Measurements from ENCODE around the gene SBDS. TPM values are rescaled to one million over a fixed set of nuclear protein-coding genes. Genes with fewer than 3 reads are reported as not detected.
"Not testable (repeated sequence)": the region's sequence is repeated elsewhere in the genome, so short reads cannot be mapped to it uniquely, and the experiment has no call there.

The SBDS gene
- total RNA-seq, 1 experiment from 2014 or later = 37.8 TPM

DNA sequence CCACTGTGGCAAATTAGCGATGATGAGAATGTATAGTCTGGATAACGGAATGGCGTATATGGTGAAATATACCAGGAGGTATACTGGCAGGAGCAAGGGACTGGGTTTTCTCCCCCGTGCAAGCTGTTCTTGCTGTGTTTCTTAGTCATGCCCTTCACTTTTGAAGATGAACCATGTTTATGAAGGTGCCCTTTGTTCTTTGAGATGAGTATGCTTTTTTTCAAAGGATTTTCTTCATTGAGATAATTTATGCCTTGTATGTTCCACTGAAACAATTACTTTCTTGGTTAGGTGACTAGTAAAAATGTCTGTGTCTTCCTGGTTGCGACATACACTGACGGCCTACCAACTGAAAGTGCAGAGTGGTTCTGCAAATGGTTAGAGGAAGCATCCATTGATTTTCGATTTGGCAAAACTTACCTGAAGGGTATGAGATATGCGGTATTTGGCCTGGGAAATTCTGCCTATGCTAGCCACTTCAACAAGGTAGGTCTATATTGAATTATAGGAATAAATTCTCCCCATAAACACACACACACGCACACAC is 18.8 kb upstream of the SBDS start:
- H3K18ac ChIP-seq (ENCODE audit: insufficient read length, low read depth, low read length); H2BK15ac ChIP-seq (ENCODE audit: low read depth, low read length); H3K4me3 Mint-ChIP-seq; H3K23ac ChIP-seq (ENCODE audit: insufficient read length, low read depth, low read length); H4K20me1 ChIP-seq (ENCODE audit: control insufficient read depth, insufficient read depth, insufficient read length); H3K79me1 ChIP-seq (ENCODE audit: insufficient read depth, low read depth, low read length, poor library complexity, severe bottlenecking); H4K91ac ChIP-seq (ENCODE audit: insufficient read length, low read depth, low read length); H2BK120ac ChIP-seq (ENCODE audit: low read depth, low read length, poor library complexity, severe bottlenecking); H2BK20ac ChIP-seq (ENCODE audit: low read depth, low read length, poor library complexity, severe bottlenecking); H3K4me1 Mint-ChIP-seq; H3K56ac ChIP-seq (ENCODE audit: insufficient read length, low read depth, low read length); DNase-seq; H2AK5ac ChIP-seq (ENCODE audit: insufficient read length, low read length); H3K9me3 Mint-ChIP-seq; H3K27me3 Mint-ChIP-seq (ENCODE audit: low read depth); H3K27me3 ChIP-seq (ENCODE audit: insufficient read depth, low read length); H3K14ac ChIP-seq (ENCODE audit: insufficient read depth, low read length); H3K4me1 ChIP-seq (ENCODE audit: insufficient read depth, low read length); H4K5ac ChIP-seq (ENCODE audit: insufficient read length, low read depth, low read length); H3K27ac Mint-ChIP-seq; H3K79me2 ChIP-seq (ENCODE audit: insufficient read depth, low read length); H3K4me2 ChIP-seq (ENCODE audit: insufficient read depth, insufficient read length, low read length); H4K8ac ChIP-seq (replicated peaks; ENCODE audit: insufficient read length, low read depth, low read length); H3T11ph ChIP-seq (ENCODE audit: low read length); H3K27ac ChIP-seq (ENCODE audit: insufficient read length, low read depth, low read length); H3K9ac ChIP-seq (ENCODE audit: extremely low read depth, insufficient read length, low read length); H3K9me3 ChIP-seq (ENCODE audit: control insufficient read depth, low read depth, low read length); H2AFZ ChIP-seq (ENCODE audit: low read length); H3K23me2 ChIP-seq (ENCODE audit: insufficient read length, low read depth, low read length, poor library complexity, severe bottlenecking); H3K4ac ChIP-seq (ENCODE audit: low read depth, low read length); H2BK12ac ChIP-seq (ENCODE audit: insufficient read length, low read depth, low read length); H2BK5ac ChIP-seq (ENCODE audit: insufficient read length, low read length): not testable (repeated sequence)
- H3K36me3 Mint-ChIP-seq (ENCODE audit: insufficient read depth in 1 of 3, low read depth in 3 of 3) = peaks cover 22 to 68% (median 49%) of the 10 kb centered on the region in 3 experiments; a peak in 6 of 7 replicates
- no CpG with 5 or more reads among the region's 9 CpGs for WGBS (ENCODE audit: extremely low coverage, insufficient read length, low lambda C conversion rate)

DNA sequence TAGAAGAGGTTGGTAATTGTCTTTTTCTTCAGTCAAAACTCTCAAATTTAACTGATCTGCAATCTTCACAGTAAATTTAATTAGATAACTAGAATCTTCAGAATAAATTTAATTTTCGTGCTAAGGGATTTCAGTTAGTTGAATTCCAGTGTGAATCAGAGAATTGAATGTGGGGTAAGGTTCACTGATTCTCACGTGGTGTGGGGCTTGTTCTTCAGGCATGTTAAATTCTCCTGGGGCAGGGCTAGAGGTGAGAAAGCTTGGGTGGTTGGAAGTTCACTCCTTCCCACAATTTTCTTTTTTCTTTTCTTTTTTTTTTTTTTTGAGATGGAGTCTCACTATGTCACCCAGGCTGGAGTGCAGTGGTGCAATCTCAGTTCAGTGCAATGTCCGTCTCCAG is 14.3 kb upstream of the SBDS start:
- not testable (repeated sequence) for H3K14ac ChIP-seq (ENCODE audit: insufficient read depth, low read length); H3K9ac ChIP-seq (ENCODE audit: extremely low read depth, insufficient read length, low read length); H3K23ac ChIP-seq (ENCODE audit: insufficient read length, low read depth, low read length); H3K79me2 ChIP-seq (ENCODE audit: insufficient read depth, low read length); H3K4me2 ChIP-seq (ENCODE audit: insufficient read depth, insufficient read length, low read length); H3K18ac ChIP-seq (ENCODE audit: insufficient read length, low read depth, low read length); H2AFZ ChIP-seq (ENCODE audit: low read length); H2AK5ac ChIP-seq (ENCODE audit: insufficient read length, low read length); H4K20me1 ChIP-seq (ENCODE audit: control insufficient read depth, insufficient read depth, insufficient read length); H3K9me3 ChIP-seq (ENCODE audit: control insufficient read depth, low read depth, low read length); H3K27ac ChIP-seq (ENCODE audit: insufficient read length, low read depth, low read length); H3K4ac ChIP-seq (ENCODE audit: low read depth, low read length); H3K27me3 Mint-ChIP-seq (ENCODE audit: low read depth); H3K23me2 ChIP-seq (ENCODE audit: insufficient read length, low read depth, low read length, poor library complexity, severe bottlenecking); H2BK20ac ChIP-seq (ENCODE audit: low read depth, low read length, poor library complexity, severe bottlenecking); H3K27ac Mint-ChIP-seq; H4K91ac ChIP-seq (ENCODE audit: insufficient read length, low read depth, low read length); H2BK15ac ChIP-seq (ENCODE audit: low read depth, low read length); DNase-seq; H4K5ac ChIP-seq (ENCODE audit: insufficient read length, low read depth, low read length); H3K4me1 ChIP-seq (ENCODE audit: insufficient read depth, low read length); H3K4me1 Mint-ChIP-seq; H4K8ac ChIP-seq (replicated peaks; ENCODE audit: insufficient read length, low read depth, low read length); H3T11ph ChIP-seq (ENCODE audit: low read length); H3K79me1 ChIP-seq (ENCODE audit: insufficient read depth, low read depth, low read length, poor library complexity, severe bottlenecking); H3K9me3 Mint-ChIP-seq; H2BK12ac ChIP-seq (ENCODE audit: insufficient read length, low read depth, low read length); H3K4me3 Mint-ChIP-seq; H3K56ac ChIP-seq (ENCODE audit: insufficient read length, low read depth, low read length); H3K27me3 ChIP-seq (ENCODE audit: insufficient read depth, low read length); H2BK120ac ChIP-seq (ENCODE audit: low read depth, low read length, poor library complexity, severe bottlenecking); H2BK5ac ChIP-seq (ENCODE audit: insufficient read length, low read length)
- no CpG with 5 or more reads among the region's 3 CpGs for WGBS (ENCODE audit: extremely low coverage, insufficient read length, low lambda C conversion rate)
- H3K36me3 Mint-ChIP-seq (ENCODE audit: insufficient read depth in 1 of 3, low read depth in 3 of 3) = peaks cover 16 to 73% (median 58%) of the 10 kb centered on the region in 3 experiments

All from H9 (cell line).